PC-3 (cell line): ENCODE measurements around the gene WDR76. TPM values are rescaled to one million over a fixed set of nuclear protein-coding genes. Genes with fewer than 3 reads are reported as not detected.

Source experiments
- ATAC-seq: fragments of 200-7000 bp; cut with Tn5 transposase; 2 replicates; pipeline ENCODE4 v1.9.1; 2020; ENCODE audit warnings: mild to moderate bottlenecking, moderate library complexity
- BruUV-seq: library from RNA; stranded (reverse); fragments of 400-500 nt; replicated peaks from 2 replicates; lab custom pipeline; 2021; lab: Mats Ljungman, UMichigan
- CTCF ChIA-PET: fragments of 300-600 bp; sonication (Branson Sonifier 250); formaldehyde crosslinking; loops from one replicate; lab custom pipeline; 2022; ENCODE audit warnings: antibody characterized with exemption; lab: Charles Lee
- POLR2A ChIA-PET: fragments of 300-600 bp; sonication (Branson Sonifier 250); formaldehyde crosslinking; loops from one replicate; lab custom pipeline; 2022; ENCODE audit warnings: antibody characterized with exemption; ENCODE audit not compliant: unreplicated experiment; lab: Charles Lee
- DNase-seq: peaks from one replicate; pipeline ENCODE4 v3.0.0-alpha.2; 2015
- H2AFZ ChIP-seq: fragments of 300-600 bp; sonication (generic); 2 replicates; pipeline ENCODE4 v1.6.0; 2016; ENCODE audit warnings: antibody characterized with exemption, low read length
- H3F3A ChIP-seq: fragments of 300-600 bp; sonication (generic); one replicate; pipeline ENCODE4 v1.6.0; 2017; ENCODE audit warnings: antibody characterized with exemption, low read length, control low read depth, mild to moderate bottlenecking; ENCODE audit not compliant: unreplicated experiment
- H3K27ac ChIP-seq: fragments of 300-600 bp; sonication (generic); 2 replicates; pipeline ENCODE4 v1.5.1; 2016; ENCODE audit warnings: mild to moderate bottlenecking, low read length
- H3K27me3 ChIP-seq: fragments of 300-600 bp; sonication (generic); 2 replicates; pipeline ENCODE4 v1.6.1; 2016; ENCODE audit warnings: low read length, mixed read lengths
- H3K36me3 ChIP-seq: fragments of 300-600 bp; sonication (generic); 2 replicates; pipeline ENCODE4 v1.6.1; 2016; ENCODE audit warnings: low read depth, mixed run types, low read length, mixed read lengths
- H3K4me1 ChIP-seq: fragments of 300-600 bp; sonication (generic); 2 replicates; pipeline ENCODE4 v1.5.1; 2016; ENCODE audit warnings: low read length; ENCODE audit not compliant: insufficient read depth
- H3K4me2 ChIP-seq: fragments of 300-600 bp; sonication (generic); 2 replicates; pipeline ENCODE4 v1.6.0; 2016; ENCODE audit warnings: low read length
- H3K4me3 ChIP-seq: fragments of 300-600 bp; sonication (generic); 2 replicates; pipeline ENCODE4 v1.5.1; 2016; ENCODE audit warnings: mild to moderate bottlenecking, low read length, mixed read lengths
- H3K79me2 ChIP-seq: fragments of 300-600 bp; sonication (generic); 2 replicates; pipeline ENCODE4 v1.6.1; 2017; ENCODE audit warnings: low read length, mixed read lengths
- H3K9ac ChIP-seq: fragments of 300-600 bp; sonication (generic); 2 replicates; pipeline ENCODE4 v1.6.0; 2016; ENCODE audit warnings: mild to moderate bottlenecking, low read length
- H3K9me2 ChIP-seq: fragments of 300-600 bp; sonication (generic); replicated peaks from 2 replicates; pipeline ENCODE4 v1.6.1; 2016; ENCODE audit warnings: mixed run types, low read length, mixed read lengths
- H3K9me3 ChIP-seq: fragments of 300-600 bp; sonication (generic); 2 replicates; pipeline ENCODE4 v1.6.1; 2016; ENCODE audit warnings: low read length, mixed read lengths
- H4K20me1 ChIP-seq: fragments of 300-600 bp; sonication (generic); 2 replicates; pipeline ENCODE4 v1.6.1; 2016; ENCODE audit warnings: low read length, mixed read lengths
- CTCF ChIP-seq: fragments of 300-600 bp; sonication (generic); conservative IDR thresholded peaks from 2 replicates; pipeline ENCODE4 v1.5.1; 2017; ENCODE audit warnings: antibody characterized with exemption, low read depth, mild to moderate bottlenecking, low read length
- EZH2 ChIP-seq: fragments of 300-600 bp; sonication (generic); IDR thresholded peaks from one replicate; pipeline ENCODE4 v1.6.1; 2017; ENCODE audit warnings: antibody characterized with exemption, mild to moderate bottlenecking, low read length; ENCODE audit not compliant: unreplicated experiment
- EZH2phosphoT487 ChIP-seq: fragments of 300-600 bp; sonication (generic); IDR thresholded peaks from 2 replicates; pipeline ENCODE4 v1.6.1; 2018; ENCODE audit warnings: mild to moderate bottlenecking, antibody characterized with exemption, low read length, borderline replicate concordance
- intact Hi-C: fragments of 100-400 bp; cut with micrococcal nuclease; formaldehyde crosslinking; loops from 2 replicates; pipeline ENCODE4 v1.9.0; 2023
- total RNA-seq: library from RNA; depleted of rRNA; stranded (reverse); fragments of >200 nt; gene quantifications from 2 replicates; pipeline ENCODE4 v1.2.3, GENCODE V29; 2014

Gene WDR76
- total RNA-seq, 1 experiment from 2014 or later, result 29.0 TPM

GRCh38 chr15:43905755-43906154, 79.0 kb downstream of the WDR76 start:
- intact Hi-C loops, result no loop called here
- POLR2A ChIA-PET, result no interaction called here
- no peaks in the 10 kb centered on the region for H3K9me2 ChIP-seq
- BruUV-seq, result no TSS peak
- no peaks in the 10 kb centered on the region for H3K79me2 ChIP-seq
- H3K4me3 ChIP-seq, result no peak overlapping the region
- H3K36me3 ChIP-seq, result no peaks in the 10 kb centered on the region
- no peaks in the 10 kb centered on the region for H3F3A ChIP-seq
- H3K9ac ChIP-seq, result no peak overlapping the region
- no peaks in the 10 kb centered on the region for H3K27me3 ChIP-seq
- CTCF ChIA-PET, result no interaction called here
- peaks cover 14% of the 10 kb centered on the region for H3K4me1 ChIP-seq
- no peaks in the 10 kb centered on the region for H3K9me3 ChIP-seq
- no peak for ATAC-seq
- no peaks in the 10 kb centered on the region for H4K20me1 ChIP-seq
- H2AFZ ChIP-seq, result no peak overlapping the region
- TF ChIP-seq CTCF (no peak), EZH2 (no peak), EZH2phosphoT487 (no peak)
- H3K27ac ChIP-seq, result peak overlapping the region; percentile 54
- DNase-seq, result peak; percentile 60
- H3K4me2 ChIP-seq, result peak overlapping the region; percentile 28; the same call in 1 of the 2 replicates

GRCh38 chr15:43908516-43909050, 81.8 kb downstream of the WDR76 start:
- no peak overlapping the region for H3K4me2 ChIP-seq
- peaks cover 41% of the 10 kb centered on the region for H3K4me1 ChIP-seq
- no peaks in the 10 kb centered on the region for H3K9me3 ChIP-seq
- CTCF ChIA-PET, result no interaction called here
- intact Hi-C loops, result no loop called here
- no peaks in the 10 kb centered on the region for H3K36me3 ChIP-seq
- ATAC-seq, result no peak
- no peaks in the 10 kb centered on the region for H4K20me1 ChIP-seq
- H3K27me3 ChIP-seq, result no peaks in the 10 kb centered on the region
- DNase-seq, result no peak
- TF ChIP-seq EZH2phosphoT487 (no peak), EZH2 (no peak), CTCF (no peak)
- H3K79me2 ChIP-seq, result no peaks in the 10 kb centered on the region
- no peaks in the 10 kb centered on the region for H3K9me2 ChIP-seq
- no TSS peak for BruUV-seq
- no peak overlapping the region for H3K9ac ChIP-seq
- no peak overlapping the region for H3K27ac ChIP-seq
- POLR2A ChIA-PET, result no interaction called here
- H2AFZ ChIP-seq, result no peak overlapping the region
- H3F3A ChIP-seq, result no peaks in the 10 kb centered on the region
- H3K4me3 ChIP-seq, result no peak overlapping the region

DNA sequence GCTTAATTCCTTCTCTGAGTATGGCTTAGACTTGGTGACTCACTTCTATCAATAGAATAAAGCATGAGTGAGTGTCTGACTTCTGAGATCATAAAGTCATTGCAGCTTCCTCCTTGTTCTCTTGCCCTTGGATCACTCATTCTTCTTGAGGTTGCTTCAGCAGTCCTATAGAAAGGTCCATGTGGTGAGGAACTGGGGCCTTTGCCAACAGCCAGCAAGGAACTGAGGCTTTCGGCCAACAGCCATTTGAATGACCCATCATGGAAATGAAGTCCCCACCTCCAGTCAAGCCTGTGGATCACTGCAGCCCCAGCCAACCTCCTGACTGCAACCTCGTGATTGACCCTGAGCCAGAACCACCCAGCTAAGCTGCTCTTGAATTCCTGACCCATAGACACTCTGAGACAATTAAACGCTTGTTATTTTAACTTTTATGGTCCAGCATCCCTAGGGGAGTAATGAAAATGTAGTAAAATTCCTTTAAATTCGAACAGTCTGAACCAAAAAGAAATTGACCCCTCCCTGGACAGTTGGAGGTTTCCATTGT, 84.5 kb downstream of the WDR76 start:
- H2AFZ ChIP-seq, result no peak overlapping the region; the same call in 1 of the 2 replicates
- H3K27me3 ChIP-seq, result no peaks in the 10 kb centered on the region
- no peaks in the 10 kb centered on the region for H3F3A ChIP-seq
- H3K4me1 ChIP-seq, result peaks cover 39% of the 10 kb centered on the region
- H3K4me3 ChIP-seq, result no peak overlapping the region
- H3K79me2 ChIP-seq, result no peaks in the 10 kb centered on the region
- H3K27ac ChIP-seq, result peak overlapping the region; percentile 75
- no peaks in the 10 kb centered on the region for H3K9me3 ChIP-seq
- intact Hi-C loops, result loop anchor here (5.0 kb wide), 1 partner anchor 241 kb away; no protein-coding TSS in a partner anchor
- peak overlapping the region; percentile 11; the same call in 1 of the 2 replicates for H3K9ac ChIP-seq
- no peaks in the 10 kb centered on the region for H3K36me3 ChIP-seq
- no TSS peak for BruUV-seq
- ATAC-seq, result peak; percentile 61
- H3K4me2 ChIP-seq, result peak overlapping the region; percentile 20
- TF ChIP-seq CTCF, result no peak
- TF ChIP-seq EZH2phosphoT487, result no peak
- POLR2A ChIA-PET, result interaction anchor here (0.5 to 0.6 kb wide), 2 partner anchors 159 to 516 kb away, joined by 3 to 4 read pairs; partner anchors contain the start of gene CTDSPL2
- no peaks in the 10 kb centered on the region for H3K9me2 ChIP-seq
- CTCF ChIA-PET, result interaction anchor here (0.6 kb wide), 2 partner anchors 99 to 146 kb away, joined by 3 read pairs; no protein-coding TSS in a partner anchor
- peak; percentile 93 for DNase-seq
- no peaks in the 10 kb centered on the region for H4K20me1 ChIP-seq
